Astrocyte (in vitro differentiated cells and primary cell): ENCODE measurements around the gene CADPS.

ENCODE experiments used
- CTCF ChIP-seq: IDR thresholded peaks from 2 replicates; pipeline ENCODE4 v1.5.1; 2011; ENCODE audit warnings: low read depth, mild to moderate bottlenecking, inconsistent platforms, low read length, moderate library complexity; ENCODE audit not compliant: insufficient read depth
- EZH2 ChIP-seq: IDR thresholded peaks from 2 replicates; pipeline ENCODE4 v1.6.1; 2012; ENCODE audit warnings: mild to moderate bottlenecking, low read length, inconsistent platforms; ENCODE audit not compliant: insufficient read depth

GRCh38 chr3:62805580-62806277 is 69.5 kb downstream of the CADPS start:
- TF ChIP-seq CTCF = no peak
- TF ChIP-seq EZH2 = no peak
